GM21576 (cell line): Measurements from ENCODE around the gene SPCS2.
"Not testable (repeated sequence)": the region's sequence is repeated elsewhere in the genome, so short reads cannot be mapped to it uniquely, and the experiment has no call there.

Experiments
- ATAC-seq: cut with Tn5 transposase; IDR thresholded peaks from one replicate; pipeline ENCODE4 v1.9.1; 2021; ENCODE audit warnings: mild to moderate bottlenecking, moderate library complexity; ENCODE audit not compliant: unreplicated experiment

The SPCS2 gene

DNA sequence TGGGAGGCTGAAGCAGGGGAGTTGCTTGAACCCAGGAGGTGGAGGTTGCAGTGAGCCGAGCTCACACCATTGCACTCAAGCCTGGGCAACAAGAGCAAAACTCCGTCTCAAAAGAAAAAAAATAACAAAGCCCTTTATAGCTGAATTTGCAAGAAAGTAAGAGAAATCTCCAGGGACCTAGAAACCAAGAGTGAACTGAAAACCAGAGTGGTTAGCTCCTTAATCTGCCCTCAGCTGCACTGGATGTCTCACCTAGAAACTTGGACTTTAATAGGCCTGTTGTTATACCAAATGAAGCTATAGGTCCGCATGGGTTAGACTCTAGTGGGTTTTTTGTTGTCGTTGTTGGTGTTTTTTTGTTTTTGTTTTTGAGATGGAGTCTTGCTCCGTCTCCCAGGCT, 43.8 kb downstream of the SPCS2 start:
- no peak for ATAC-seq

DNA sequence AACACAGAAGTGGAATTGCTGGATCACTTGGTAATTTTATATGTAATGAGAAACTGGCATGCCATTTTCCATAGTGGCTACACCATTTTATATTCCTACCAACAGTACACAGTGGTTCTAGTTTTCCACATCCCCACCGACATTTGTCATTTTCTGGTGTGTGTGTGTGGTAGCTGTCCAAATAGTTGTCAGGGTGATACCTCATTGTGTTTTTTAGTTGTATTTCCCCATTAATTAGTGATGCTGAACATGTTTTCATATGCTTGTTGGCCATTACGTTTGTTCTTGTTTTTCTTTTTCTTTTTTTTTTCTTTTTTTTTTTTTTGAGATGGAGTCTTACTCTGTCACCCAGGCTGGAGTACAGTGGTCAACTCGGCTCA, 51.9 kb downstream of the SPCS2 start:
- ATAC-seq = no peak

- ATAC-seq = no peak
Observed at GRCh38 chr11:75001686-75002085, 52.6 kb downstream of the SPCS2 start.

- ATAC-seq = no peak
Observed at GRCh38 chr11:75002516-75002915, 53.5 kb downstream of the SPCS2 start.

- ATAC-seq = no peak
Observed at GRCh38 chr11:75004215-75004614, 55.1 kb downstream of the SPCS2 start.

- ATAC-seq = no peak
Observed at GRCh38 chr11:75011357-75011756, 62.3 kb downstream of the SPCS2 start.

DNA sequence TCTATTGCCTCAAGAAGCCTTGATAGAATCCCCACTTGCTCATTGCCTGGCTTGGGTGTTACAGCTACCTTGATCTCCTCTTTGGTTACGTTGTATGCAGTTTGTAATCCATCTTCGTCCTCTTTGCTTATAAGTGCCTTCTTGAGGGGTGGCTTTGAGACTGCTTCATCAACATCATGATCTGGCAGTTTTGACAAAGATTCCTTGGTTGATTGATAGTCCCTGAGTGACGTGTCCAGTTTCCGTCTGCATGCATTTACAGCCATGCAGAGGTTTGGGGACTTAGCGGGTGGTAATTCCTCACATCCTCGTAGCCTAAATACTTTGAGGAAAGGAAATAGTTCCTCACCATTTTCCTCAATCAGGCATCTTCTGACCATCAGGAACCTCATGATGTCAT, 62.8 kb downstream of the SPCS2 start:
- ATAC-seq = no peak

- no peak for ATAC-seq
Observed at GRCh38 chr11:75013051-75013450, 64.0 kb downstream of the SPCS2 start.

GRCh38 chr11:75014129-75014528, 65.1 kb downstream of the SPCS2 start:
- no peak for ATAC-seq

GRCh38 chr11:75019200-75019599, 70.1 kb downstream of the SPCS2 start:
- ATAC-seq = not testable (repeated sequence)

- not testable (repeated sequence) for ATAC-seq
Observed at GRCh38 chr11:75020328-75020727, 71.3 kb downstream of the SPCS2 start.

DNA sequence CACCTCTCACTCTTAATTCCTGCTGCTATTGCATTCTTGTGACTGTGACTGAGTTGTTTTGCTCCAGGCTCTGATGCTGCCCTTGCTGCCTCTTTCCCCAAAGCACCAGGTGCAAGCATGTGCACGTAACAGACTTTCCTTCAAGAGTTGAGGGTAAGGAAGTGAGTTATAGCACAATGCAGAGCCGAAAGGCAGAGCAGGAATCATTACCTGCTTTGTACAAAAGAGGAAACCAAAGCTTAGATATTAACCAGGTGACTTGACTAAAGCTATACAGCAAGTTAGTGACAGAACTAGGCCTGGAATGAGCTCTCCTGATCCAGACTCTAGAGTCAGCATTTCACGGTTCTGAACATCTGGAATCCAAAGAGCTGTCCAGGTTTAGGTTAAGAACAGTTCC, 73.2 kb downstream of the SPCS2 start:
- ATAC-seq = no peak

DNA sequence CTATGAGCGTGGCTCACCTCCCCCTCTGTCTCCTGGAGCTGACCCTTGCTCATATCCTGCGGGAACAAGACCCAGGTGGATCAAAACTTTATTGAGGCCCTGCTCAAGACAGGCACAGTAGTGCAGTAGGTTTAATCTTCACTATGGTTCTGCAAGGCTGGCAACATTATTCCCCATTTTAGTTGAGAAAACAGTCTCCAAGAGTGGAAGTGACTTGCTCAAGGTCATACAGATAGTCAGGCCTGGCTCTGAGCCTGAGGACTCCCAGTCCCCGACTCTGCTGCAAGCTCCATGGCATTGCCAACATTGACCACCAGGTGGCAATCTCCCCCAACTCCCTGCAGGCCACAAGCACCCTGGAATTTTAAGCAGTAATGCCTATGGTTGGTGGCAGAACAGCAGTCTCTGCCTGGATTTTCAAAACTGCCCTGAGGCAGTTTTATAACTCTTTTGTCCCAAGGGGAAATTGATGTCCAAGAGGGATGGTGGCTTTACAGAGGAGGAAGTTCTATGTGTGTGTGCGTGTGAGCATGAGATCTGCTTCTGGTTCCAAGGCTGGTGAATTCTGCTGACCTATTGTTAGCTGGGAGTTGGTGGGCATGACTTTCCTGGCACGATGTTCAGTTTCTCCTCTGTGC, 73.8 kb downstream of the SPCS2 start:
- no peak for ATAC-seq

- no peak for ATAC-seq
Observed at GRCh38 chr11:75023446-75024067, 74.5 kb downstream of the SPCS2 start.

- no peak for ATAC-seq
Observed at GRCh38 chr11:75024068-75024449, 75.0 kb downstream of the SPCS2 start.

DNA sequence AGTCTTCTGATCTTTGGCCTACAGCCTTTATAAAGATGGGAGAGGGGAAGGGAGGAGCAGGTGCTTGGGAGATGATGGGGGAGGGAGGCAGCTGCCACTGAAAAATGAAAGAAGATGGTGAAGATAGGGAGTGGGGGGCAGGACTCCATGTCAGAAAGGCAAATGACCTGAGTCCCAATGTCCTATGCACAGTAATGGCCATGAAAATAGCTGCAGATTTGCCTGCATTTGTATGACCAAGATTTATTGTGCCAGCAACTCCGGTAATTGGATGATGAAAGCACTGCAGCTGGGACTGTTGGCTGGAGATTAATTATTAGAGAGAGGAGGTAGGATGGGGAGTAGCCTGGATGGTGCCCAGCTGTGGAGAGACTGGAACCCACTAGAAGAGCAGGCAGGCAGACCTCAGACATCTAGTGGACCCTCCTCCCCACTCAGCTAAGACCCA, 75.7 kb downstream of the SPCS2 start:
- ATAC-seq = no peak

- no peak for ATAC-seq
Observed at GRCh38 chr11:75025561-75025960, 76.5 kb downstream of the SPCS2 start.

DNA sequence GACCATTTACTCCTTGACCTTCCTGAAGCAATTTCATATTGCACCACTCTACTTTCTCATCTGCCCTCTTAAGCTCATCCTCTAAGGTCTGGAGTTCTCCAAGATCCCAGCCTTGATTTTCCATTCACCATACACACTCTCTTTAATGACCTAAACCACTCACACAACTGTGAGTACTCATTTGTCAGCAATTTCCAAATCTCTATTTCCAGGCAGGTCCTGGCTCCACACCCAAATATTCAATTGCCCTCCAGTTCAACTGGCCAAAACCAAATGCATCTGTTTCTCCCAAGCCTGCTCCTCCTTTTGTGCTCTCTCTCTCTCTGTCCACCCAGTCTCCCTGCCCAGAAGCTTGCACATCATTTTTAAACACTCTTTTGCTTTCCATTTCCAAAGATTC, 79.3 kb downstream of the SPCS2 start:
- ATAC-seq = no peak
